Vagina (tissue), 2 donors: ENCODE data around the gene RYR1. TPM values are rescaled to one million over a fixed set of nuclear protein-coding genes. Genes with fewer than 3 reads are reported as not detected.

ENCODE experiments used
- DNase-seq, 2 donors: peaks; one replicate each; pipeline ENCODE4 v3.0.0-alpha.2; 2017; ENCODE audit errors: extremely low spot score in 2 of 2
- H3K27ac ChIP-seq: fragments of 200-600 bp; sonication (generic); one replicate; pipeline ENCODE4 v1.5.1; 2019
- H3K27me3 ChIP-seq: fragments of 200-600 bp; sonication (generic); one replicate; pipeline ENCODE4 v1.5.1; 2019
- H3K36me3 ChIP-seq, 2 donors: fragments of 200-600 bp; sonication (generic); one replicate each; pipeline ENCODE4 v1.5.1; 2017 to 2019
- H3K4me1 ChIP-seq: fragments of 200-600 bp; sonication (generic); one replicate; pipeline ENCODE4 v1.5.1; 2019
- H3K4me3 ChIP-seq, 2 donors: fragments of 200-600 bp; sonication (generic); 1 replicate in 1 of 2; 2 replicates in 1 of 2; pipeline ENCODE4 v1.5.1; 2016 to 2019
- H3K9me3 ChIP-seq: fragments of 200-600 bp; sonication (generic); one replicate; pipeline ENCODE4 v1.5.1; 2019
- CTCF ChIP-seq, 3 experiments: fragments of 450-650 bp in 2 of 3; fragments of 200-600 bp in 1 of 3; sonication (generic) in 1 of 3; IDR thresholded peaks; one replicate each; pipeline ENCODE4 v1.5.1; 2017 to 2019; ENCODE audit warnings: antibody characterized with exemption in 3 of 3, mild to moderate bottlenecking in 2 of 3, moderate library complexity in 2 of 3
- POLR2A ChIP-seq, 2 donors: fragments of 450-650 bp; IDR thresholded peaks; one replicate each; pipeline ENCODE4 v1.6.1; 2017; ENCODE audit warnings: antibody characterized with exemption in 2 of 2, mild to moderate bottlenecking in 2 of 2, moderate library complexity in 2 of 2
- POLR2AphosphoS5 ChIP-seq, 2 donors: sonication (generic); formaldehyde crosslinking; IDR thresholded peaks; one replicate each; pipeline ENCODE4 v1.9.0; 2017; ENCODE audit warnings: antibody characterized with exemption in 2 of 2, mild to moderate bottlenecking in 2 of 2, low read depth in 1 of 2; ENCODE audit not compliant: insufficient read depth in 1 of 2
- intact Hi-C: fragments of 100-400 bp; cut with DNase I; formaldehyde crosslinking; loops from one replicate; pipeline ENCODE4 v1.15.1; 2023
- total RNA-seq: library from RNA; depleted of rRNA; stranded (reverse); fragments of >200 nt; gene quantifications from one replicate; pipeline ENCODE4 v1.2.3, GENCODE V29; 2016

The RYR1 gene
- total RNA-seq, 1 donor from 2014 or later, result 1.5 TPM

DNA sequence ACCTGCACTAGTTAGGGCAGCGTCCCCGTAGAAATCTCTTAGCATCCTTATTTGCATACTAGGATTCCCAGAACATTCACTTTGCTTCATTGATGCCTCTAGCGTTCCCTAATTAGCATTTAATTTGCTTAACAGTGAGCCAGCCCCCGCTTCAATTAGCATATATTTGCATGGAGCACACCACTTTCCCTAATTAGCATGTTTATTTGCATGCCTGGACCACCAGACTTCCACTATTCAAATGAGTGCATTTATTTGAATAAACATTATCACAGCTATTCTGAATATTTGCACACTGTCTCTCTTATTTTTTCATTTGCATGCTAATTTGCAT, 69.6 kb downstream of the RYR1 start:
- H3K9me3 ChIP-seq, result no peaks in the 10 kb centered on the region
- H3K27me3 ChIP-seq, result no peaks in the 10 kb centered on the region
- H3K27ac ChIP-seq, result no peak overlapping the region
- intact Hi-C loops, result no loop called here
- no peaks in the 10 kb centered on the region for H3K4me1 ChIP-seq
- no peaks in the 10 kb centered on the region for H3K36me3 ChIP-seq
- no peak for DNase-seq
- no peak overlapping the region for H3K4me3 ChIP-seq
- TF ChIP-seq CTCF (IDR thresholded peaks at IDR 0.05) (no peak), POLR2A (IDR thresholded peaks at IDR 0.05) (no peak), POLR2AphosphoS5 (IDR thresholded peaks at IDR 0.05; ENCODE audit: insufficient read depth in 1 of 2, low read depth in 1 of 2) (no peak)

DNA sequence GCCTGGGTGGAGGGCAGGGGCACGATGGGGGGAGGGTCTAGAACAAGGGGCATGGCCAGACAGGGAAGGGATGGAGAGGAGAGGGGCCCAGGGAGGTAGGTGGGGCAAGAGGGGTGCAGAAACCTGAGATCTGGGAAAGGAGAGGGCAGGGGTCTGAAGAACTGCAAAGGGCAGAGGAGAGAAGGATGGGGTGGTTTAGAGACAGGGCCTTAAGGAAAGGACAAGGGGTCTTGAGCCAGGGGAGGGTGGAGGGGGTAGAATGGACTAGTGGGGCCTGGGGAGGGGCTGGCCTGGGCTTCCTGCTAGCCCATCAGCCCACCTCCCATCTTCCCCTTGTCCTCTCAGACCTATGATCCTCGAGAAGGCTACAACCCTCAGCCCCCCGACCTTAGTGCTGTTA, 72.5 kb downstream of the RYR1 start:
- no peak overlapping the region for H3K27ac ChIP-seq
- H3K4me3 ChIP-seq, result no peak overlapping the region
- no peaks in the 10 kb centered on the region for H3K4me1 ChIP-seq
- no peaks in the 10 kb centered on the region for H3K9me3 ChIP-seq
- intact Hi-C loops, result no loop called here
- H3K36me3 ChIP-seq, result no peaks in the 10 kb centered on the region
- no peak for DNase-seq
- H3K27me3 ChIP-seq, result no peaks in the 10 kb centered on the region
- TF ChIP-seq POLR2AphosphoS5 (IDR thresholded peaks at IDR 0.05; ENCODE audit: insufficient read depth in 1 of 2, low read depth in 1 of 2), result no peak
- TF ChIP-seq POLR2A (IDR thresholded peaks at IDR 0.05), result no peak
- TF ChIP-seq CTCF (IDR thresholded peaks at IDR 0.05), result no peak

- Histone ChIP-seq H3K4me3 (no peak overlapping the region), H3K27ac (no peak overlapping the region), H3K4me1 (no peaks in the 10 kb centered on the region), H3K36me3 (no peaks in the 10 kb centered on the region), H3K27me3 (no peaks in the 10 kb centered on the region), H3K9me3 (no peaks in the 10 kb centered on the region)
- intact Hi-C loops, result no loop called here
- TF ChIP-seq POLR2AphosphoS5 (IDR thresholded peaks at IDR 0.05; ENCODE audit: insufficient read depth in 1 of 2, low read depth in 1 of 2) (no peak), POLR2A (IDR thresholded peaks at IDR 0.05) (no peak), CTCF (IDR thresholded peaks at IDR 0.05) (no peak)
- DNase-seq, result no peak
Observed at GRCh38 chr19:38506375-38506722, 72.9 kb downstream of the RYR1 start.

- intact Hi-C loops, result no loop called here
- no peak for TF ChIP-seq POLR2AphosphoS5 (IDR thresholded peaks at IDR 0.05; ENCODE audit: insufficient read depth in 1 of 2, low read depth in 1 of 2)
- TF ChIP-seq CTCF (IDR thresholded peaks at IDR 0.05), result no peak
- no peak for TF ChIP-seq POLR2A (IDR thresholded peaks at IDR 0.05)
- H3K4me1 ChIP-seq, result no peaks in the 10 kb centered on the region
- H3K27me3 ChIP-seq, result no peaks in the 10 kb centered on the region
- no peak overlapping the region for H3K4me3 ChIP-seq
- no peak for DNase-seq
- H3K36me3 ChIP-seq, result no peaks in the 10 kb centered on the region
- no peak overlapping the region for H3K27ac ChIP-seq
- no peaks in the 10 kb centered on the region for H3K9me3 ChIP-seq
Observed at GRCh38 chr19:38506723-38507550, 73.4 kb downstream of the RYR1 start.

DNA sequence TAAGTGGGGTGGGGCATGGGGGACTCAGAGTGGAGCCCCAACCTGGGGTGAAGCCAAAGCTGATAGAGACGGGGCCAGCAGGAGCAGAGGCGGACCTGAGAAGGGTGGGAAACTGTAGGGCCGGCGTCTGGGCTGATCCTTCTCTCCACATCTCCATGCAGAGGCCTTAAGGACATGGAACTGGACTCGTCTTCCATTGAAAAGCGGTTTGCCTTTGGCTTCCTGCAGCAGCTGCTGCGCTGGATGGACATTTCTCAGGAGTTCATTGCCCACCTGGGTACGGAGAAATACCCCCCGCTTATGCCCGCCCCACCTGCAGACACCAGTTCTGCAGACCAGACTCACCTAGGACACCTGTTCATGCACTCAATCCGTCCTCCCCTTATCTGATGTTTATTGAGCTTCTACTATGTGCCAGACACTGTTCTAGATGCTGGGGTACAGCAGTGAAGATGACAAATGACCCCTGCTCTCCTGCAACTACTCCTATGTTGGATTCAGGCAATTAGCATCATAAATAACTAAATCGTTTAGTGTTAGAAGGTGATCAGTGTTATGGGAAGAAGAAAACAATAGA, 74.1 kb downstream of the RYR1 start:
- Histone ChIP-seq H3K27ac (no peak overlapping the region), H3K4me3 (no peak overlapping the region), H3K9me3 (no peaks in the 10 kb centered on the region), H3K4me1 (no peaks in the 10 kb centered on the region), H3K27me3 (no peaks in the 10 kb centered on the region), H3K36me3 (no peaks in the 10 kb centered on the region)
- no peak for DNase-seq
- TF ChIP-seq CTCF (IDR thresholded peaks at IDR 0.05) (no peak), POLR2A (IDR thresholded peaks at IDR 0.05) (no peak)
- intact Hi-C loops, result no loop called here
